H1 (cell line): Measurements from ENCODE around the gene ZFAND2B.

Experiments
- EZH2 ChIP-seq: fragments of 200-600 bp; sonication (generic); IDR thresholded peaks from 2 replicates; pipeline ENCODE4 v1.7.1; 2012; ENCODE audit warnings: low read depth, mild to moderate bottlenecking, moderate library complexity, low read length, inconsistent platforms; ENCODE audit not compliant: severe bottlenecking
- FOSL1 ChIP-seq: IDR thresholded peaks from 2 replicates; pipeline ENCODE4 v1.6.1; 2011; ENCODE audit warnings: mild to moderate bottlenecking, low read depth, low read length, moderate library complexity; ENCODE audit not compliant: insufficient read depth
- JUN ChIP-seq: IDR thresholded peaks from 2 replicates; pipeline ENCODE4 v1.6.1; 2011; ENCODE audit warnings: low read depth, mild to moderate bottlenecking, improper control_type of control experiment, low read length
- SRF ChIP-seq: IDR thresholded peaks from 2 replicates; pipeline ENCODE4 v1.6.1; 2011; ENCODE audit warnings: mild to moderate bottlenecking, low read depth, low read length, moderate library complexity
- TAF1 ChIP-seq: IDR thresholded peaks from 2 replicates; pipeline ENCODE4 v1.6.1; 2011; ENCODE audit warnings: mild to moderate bottlenecking, low read depth, low read length
- TF ChIP-seq, protein P1 (sequence below): IDR thresholded peaks from 2 replicates; pipeline ENCODE4 v1.6.1; 2011; ENCODE audit warnings: low read length, improper control_type of control experiment

DNA sequence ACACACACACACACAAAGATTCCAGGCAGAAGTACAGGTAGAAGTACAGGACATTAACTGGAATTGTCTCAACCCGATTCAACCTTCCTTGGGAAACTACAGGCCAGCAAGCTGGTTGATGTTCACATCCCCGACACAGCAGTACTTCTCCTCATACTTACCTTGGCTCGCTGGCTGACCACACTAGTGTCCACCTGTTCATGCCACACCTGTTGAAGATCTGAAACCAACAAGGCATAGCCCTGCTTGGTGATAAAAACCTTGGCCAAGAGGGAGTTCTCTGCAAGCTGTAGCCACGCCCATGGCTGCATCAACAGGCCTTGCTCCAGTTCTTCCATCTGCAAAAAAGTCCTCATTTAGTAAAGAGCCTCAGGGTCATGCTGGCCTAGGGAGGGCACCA, 48.6 kb upstream of the ZFAND2B start:
- no peak for TF ChIP-seq EZH2
- TF ChIP-seq TAF1: no peak
- TF ChIP-seq SRF: no peak
- TF ChIP-seq JUN: no peak
- TF ChIP-seq, protein P1, sequence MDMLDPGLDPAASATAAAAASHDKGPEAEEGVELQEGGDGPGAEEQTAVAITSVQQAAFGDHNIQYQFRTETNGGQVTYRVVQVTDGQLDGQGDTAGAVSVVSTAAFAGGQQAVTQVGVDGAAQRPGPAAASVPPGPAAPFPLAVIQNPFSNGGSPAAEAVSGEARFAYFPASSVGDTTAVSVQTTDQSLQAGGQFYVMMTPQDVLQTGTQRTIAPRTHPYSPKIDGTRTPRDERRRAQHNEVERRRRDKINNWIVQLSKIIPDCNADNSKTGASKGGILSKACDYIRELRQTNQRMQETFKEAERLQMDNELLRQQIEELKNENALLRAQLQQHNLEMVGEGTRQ: no peak
- TF ChIP-seq FOSL1: no peak
